NCI-H69 (cell line): ENCODE data around the gene REEP5.
"Not testable (repeated sequence)": the region's sequence is repeated elsewhere in the genome, so short reads cannot be mapped to it uniquely, and the experiment has no call there.

Source experiments
- DNase-seq: peaks from one replicate; lab custom pipeline; 2025; lab: John Stamatoyannopoulos, UW

The REEP5 gene

DNA sequence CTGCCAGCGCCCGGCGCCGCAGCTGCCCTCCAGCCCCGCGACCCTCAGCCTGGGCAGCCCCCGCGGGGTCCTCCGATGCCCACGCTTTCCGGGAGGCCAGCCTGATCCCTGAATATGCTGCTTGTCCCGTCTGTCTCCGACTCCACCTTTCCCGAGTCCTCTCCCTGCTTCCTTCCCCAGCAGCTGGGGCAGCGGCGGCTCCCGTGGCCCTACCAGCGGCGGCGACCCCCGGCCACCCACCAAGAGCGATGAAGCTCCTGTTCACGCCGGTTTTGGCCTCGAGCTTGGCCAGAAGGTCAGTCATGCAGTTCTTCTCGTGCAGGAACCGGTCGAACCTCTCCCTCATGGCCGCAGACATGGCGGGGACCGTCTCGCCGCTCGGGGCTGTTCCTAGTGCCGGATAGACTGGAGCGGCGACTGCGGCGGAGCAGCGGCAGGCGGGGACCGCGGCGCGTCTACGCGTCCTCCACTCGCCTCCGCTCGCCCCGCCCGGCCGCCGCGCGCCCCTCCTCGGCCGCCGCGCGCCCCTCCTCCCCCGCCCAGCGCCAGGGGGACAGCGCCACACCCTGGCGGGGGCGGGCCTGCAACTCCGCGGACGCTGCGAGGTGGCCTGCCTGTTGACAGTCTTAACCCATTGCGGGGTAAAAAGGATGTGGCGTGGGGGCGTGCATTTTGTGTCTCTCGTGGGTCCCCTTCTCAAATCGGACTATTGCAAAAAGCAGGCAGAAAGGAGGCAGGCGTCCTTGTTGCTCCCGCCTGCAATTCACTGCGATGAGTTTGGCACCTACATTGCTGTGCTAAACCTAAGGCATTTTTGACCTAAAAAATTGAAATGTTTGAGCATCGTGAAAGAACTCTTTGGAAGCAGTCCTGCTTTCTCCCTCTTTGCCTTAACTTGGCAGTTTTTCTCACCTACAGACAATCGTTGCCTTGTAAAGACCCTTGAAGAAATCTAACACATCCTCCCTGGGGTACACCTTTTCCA is at the start of gene REEP5:
Gene REEP5, minus strand, starts transcription at position 395 of the 985 bp plus-strand sequence. Its CDS starts 37 bp downstream, at position 358.
- DNase-seq, result peak; percentile 96

DNA sequence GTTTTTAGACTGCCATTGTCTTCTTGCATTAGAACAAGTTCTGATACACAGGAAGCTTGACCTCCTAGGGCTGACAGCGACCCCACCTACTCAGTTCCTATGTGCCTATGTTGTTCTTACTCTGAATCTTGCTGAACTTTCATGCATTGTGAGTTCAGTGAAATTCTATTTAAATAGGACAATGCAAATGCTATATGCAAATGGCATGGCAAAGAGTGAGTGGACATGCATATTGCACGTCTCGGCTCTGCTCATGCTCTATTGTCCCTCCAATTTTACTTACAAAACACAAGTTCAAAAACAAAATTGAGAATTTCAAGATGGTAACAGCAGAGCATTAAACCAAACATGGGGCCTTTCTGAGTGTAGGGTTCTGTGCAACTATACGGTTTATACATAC is 49.2 kb upstream of the REEP5 start:
- no peak for DNase-seq

DNA sequence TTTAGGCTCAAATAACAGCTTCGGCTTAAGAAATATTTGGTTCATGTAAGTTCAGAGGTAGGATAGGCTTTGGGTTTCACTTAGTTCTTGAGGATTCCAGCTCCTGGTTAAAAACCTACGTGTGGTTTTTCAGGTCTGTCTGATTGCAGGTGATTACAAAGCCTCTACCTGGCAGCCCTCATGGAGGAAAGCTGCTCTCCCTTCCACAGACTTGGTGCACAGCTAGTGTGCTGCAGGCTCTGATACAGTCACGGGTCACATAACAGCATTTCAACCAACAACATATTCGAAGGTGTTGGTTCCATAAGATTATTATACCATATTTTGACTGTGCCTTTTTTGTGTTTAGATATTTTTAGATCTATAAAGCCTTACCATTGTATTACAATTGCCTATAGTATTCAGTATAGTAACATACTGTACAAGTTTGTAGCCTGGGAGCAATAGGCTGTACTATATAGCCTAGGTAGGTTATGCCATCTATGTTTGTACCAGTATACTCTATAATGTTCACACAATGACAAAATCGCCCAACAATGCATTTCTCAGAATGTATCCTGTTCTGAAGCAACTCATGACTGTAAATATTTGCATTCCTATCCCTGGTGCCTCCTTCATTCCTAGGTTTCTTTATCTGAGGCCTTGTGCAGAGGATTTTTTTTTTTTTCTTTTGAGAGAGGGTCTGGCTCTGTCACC is 46.5 kb upstream of the REEP5 start:
- no peak for DNase-seq

DNA sequence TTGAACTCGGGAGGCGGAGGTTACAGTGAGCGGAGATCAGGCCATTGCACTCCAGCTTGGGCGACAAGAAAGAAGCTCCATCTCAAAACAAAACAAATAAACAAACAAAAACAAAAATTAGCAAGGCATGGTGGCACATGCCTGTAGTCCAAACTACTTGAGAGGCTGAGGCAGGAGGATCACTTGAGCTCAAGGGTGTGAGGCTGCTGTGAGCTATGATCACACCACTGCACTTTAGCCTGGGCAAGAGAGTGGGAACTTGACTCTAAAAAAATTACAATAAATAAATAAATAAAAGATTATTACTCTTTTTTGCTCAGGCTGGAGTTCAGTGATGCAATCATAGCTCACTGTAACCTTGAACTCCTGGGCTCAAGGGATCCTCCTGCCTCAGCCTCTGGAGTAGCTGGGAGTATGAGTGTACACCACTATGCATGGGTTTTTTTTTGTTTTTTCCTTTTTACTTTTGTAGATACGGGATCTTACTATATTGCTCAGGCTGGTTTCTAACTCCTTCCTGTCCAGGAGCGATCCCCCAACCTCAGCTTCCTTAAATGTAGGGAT is 45.6 kb upstream of the REEP5 start:
- DNase-seq, result no peak

DNA sequence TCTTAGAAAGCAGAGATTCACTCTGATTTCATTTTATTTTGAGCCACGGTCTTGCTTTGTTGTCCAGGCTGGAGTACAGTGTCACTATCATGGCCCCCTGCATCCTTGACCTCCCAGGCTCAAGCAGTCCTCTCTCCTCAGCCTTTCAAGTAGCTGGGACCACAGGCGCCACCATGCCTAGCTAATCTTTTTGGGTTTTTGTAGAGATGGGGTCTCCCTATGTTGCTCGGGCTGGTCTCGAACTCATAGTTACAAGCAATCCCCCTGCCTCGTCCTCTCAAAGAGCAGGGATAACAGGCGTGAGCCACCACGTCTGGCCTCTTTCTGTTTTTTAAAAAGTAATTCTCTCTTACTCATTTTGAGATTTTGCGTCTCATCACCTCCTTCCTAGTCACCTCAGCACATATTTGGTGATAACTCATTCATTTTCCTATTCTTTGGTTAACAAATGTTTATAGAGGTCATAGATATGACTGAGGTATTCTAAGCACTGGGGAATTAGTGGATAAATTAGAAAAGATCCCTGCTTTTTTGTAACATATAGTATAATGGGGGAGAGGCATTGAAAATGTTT is 43.8 kb upstream of the REEP5 start:
- DNase-seq, result no peak

DNA sequence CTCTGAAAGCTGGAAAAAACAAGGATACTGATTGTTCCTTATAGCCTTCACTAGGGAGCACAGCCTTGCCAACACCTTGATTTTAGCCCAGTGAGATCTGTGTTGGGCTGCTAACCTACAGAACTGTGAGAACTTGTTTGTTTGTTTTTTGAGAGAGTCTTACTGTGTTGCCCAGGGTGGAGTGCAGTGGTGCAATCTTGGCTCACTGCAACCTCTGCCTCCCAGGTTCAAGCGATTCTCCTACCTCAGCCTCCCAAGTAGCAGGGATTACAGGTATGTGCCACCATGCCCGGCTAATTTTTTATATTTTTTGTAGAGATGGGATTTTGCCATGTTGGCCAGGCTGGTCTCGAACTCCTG is 41.3 kb upstream of the REEP5 start:
- not testable (repeated sequence) for DNase-seq

DNA sequence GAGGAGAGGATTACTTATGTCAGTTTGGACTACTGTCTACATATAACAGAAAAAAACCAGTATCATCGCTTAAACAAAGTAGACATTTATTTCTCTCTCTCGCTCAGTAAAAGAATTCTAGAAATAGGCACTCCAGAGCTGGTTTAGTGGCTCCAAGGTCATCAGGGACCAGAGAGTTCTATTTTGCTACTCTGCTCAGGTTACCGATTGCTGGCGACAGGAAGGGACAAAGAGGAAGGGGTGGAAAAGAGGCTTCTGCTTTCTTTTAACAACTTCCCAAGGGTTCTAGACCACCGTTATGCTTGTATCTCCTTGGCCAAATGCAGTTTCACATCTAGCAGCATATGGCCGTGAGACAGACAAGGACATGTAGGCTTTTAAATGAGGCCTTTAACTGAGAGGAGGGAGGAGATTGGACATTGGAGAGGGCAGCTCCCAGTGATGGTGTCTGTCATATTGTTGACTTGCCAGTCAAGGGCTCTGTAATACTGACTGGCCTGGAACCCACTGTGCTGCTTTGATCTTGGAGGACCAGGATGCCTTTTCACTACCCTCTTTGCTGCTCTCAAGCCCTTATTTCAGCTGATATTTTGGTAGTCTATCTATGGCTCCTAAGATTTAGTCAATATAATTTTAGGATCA is 39.0 kb upstream of the REEP5 start:
- peak; percentile 59 for DNase-seq

DNA sequence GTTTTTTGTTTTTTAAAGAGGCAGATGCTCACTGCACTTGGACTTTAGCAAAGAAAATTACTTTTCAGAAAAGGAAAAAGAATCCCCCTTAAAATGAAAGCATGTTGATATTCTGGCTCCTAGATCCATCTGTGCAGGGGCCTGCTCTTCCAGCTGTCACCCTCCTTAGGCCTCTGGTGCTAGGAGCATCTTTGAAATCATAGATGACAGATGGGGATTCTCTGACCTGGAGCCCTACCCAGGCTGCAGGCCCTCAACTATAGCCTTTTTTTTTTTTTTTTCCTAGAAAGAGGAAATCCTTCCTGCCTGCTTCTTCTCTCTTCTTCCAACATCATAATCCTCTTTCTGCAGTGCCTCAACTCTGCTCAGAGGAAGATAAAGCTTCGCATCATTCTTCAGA is 38.3 kb upstream of the REEP5 start:
- DNase-seq, result peak; percentile 87

DNA sequence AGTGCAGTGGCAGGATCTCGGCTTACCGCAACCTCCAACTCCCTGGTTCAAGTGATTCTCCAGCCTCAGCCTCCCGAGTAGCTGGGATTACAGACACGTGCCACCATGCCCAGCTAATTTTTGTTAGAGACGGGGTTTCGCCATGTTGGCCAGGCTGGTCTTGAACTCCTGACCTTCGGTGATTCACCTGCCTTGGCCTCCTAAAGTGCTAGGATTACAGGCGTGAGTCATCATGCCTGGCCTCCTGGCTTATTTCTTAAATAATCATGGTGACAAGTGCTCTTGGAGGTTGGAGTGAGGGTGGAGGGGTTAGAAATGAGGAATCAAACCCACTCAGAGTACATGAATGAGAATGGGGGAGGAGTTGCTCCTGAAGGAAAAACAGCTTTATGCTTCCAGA is 37.8 kb upstream of the REEP5 start:
- peak; percentile 77 for DNase-seq

DNA sequence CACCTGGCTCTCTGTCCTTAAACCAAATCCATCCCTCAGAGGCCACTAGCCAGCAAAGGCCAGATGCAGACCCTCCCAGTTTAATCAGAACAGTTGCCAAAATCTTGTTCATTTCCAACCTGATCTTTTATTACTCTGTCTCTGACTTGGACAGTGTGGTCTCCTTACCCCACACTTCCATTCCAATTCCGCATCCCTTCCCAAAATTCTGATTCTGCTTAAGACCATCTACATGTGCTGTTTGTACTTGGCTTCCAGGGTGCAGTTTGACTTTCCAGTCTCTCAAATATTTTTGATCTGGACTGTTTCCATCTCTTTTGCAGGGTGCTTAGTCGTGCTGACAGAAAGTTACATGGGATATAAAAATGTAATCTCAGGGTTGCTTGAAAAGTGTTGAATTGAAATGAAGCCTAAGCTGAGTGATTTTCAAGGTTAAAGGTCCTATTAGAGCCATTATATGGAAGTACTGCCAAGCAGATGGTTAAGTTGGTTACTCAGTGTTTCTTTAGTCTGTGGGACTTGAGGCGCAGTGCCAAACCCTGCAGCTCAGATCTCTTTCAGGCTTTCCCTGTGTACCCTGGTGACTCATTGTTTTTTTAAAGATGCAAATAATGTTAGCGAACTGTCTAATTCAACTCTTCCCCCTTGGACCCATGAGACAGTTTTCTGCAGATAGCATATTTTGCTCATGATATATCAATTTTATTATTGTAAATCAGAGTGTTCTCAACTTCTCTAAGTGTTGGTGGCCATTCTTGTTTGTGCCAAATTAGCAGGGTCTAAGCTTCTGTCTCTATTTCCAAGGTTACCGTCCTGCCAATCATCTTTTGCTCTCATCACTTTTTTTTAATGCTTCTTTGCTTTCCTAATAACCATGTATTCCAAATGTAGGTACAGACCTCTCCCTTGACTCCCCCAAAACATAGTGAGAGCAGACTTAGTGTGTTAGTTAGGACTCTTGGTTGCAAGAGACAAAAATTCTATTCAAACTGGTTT is 36.4 kb upstream of the REEP5 start:
- DNase-seq, result peak; percentile 93

DNA sequence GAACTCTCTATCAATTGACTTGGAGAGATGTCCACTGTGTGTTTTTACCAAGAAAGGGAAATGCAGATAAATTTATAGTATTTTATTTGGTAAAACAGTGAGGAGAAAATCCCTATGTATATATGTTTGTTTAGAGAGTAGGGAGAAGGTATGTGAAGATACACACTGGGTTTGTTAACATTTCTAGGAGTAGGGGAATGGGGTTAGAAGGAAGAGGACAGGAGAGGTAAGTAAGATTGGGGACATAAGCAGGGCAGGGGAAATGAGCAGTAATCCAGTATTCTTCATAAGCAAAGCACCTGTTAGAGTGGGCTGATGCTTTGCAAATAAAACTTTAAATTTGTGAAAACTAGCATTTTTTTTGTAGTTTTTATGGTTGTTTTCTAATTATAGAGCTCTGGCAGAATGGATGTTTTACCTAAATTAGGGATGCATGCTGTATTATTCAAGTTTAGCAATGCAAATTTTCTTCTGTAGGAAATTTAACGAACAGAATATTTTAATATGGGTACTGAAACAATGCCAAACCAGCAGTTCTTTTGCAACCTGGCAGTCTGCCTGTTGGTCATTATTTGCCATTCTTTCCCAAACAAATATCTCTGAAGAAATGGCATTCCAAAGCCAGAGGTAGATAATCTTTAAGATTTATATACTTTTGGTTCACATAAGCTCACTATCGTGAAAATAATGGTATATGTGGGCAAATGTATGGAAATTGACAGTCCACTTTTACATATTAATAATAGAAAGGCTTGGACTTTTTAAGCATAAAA is 35.2 kb upstream of the REEP5 start:
- peak; percentile 18 for DNase-seq

DNA sequence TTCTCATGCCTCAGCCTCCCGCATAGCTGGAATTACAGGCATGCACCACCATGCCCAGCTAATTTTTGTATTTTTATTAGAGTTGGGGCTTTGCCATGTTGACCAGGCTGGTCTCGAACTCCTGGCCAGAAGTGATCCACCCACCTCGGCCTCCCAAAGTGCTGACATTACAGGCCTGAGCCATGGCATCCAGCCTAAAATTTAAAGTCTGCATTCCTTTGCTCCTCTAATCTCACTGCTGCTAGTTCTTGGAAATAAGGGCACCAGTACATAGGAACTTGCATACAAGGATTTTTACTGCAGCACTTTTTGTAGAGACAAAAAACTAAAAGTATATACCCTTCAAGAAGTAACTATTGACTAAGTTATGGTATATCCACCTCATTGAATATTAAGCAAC is 34.6 kb upstream of the REEP5 start:
- DNase-seq, result no peak

DNA sequence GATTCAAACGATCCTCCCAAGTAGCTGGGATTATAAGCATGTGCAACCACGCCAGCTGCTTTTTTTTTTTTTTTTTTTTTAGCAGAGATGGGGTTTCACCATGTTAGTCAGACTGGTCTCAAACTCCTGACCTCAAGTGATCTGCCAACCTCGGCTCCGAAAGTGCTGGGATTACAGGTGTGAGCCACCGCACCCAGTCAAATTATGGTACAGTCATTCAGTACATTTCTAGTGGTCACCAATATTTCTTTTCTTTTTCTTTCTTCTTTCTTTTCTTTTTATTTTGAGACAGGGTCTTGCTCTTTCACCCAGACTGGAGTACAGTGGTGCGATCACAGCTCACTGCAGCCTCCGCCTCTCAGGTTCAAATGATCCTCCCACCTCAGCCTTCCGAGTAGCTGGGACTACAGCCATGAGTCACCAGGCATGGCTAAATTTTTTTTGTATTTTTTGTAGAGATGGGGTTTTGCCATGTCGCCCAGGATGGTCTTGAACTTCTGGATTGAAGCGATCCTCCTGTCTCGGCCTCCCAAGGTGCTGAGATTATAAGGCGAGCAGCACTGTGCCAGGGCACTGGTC is 29.2 kb upstream of the REEP5 start:
- DNase-seq, result no peak

DNA sequence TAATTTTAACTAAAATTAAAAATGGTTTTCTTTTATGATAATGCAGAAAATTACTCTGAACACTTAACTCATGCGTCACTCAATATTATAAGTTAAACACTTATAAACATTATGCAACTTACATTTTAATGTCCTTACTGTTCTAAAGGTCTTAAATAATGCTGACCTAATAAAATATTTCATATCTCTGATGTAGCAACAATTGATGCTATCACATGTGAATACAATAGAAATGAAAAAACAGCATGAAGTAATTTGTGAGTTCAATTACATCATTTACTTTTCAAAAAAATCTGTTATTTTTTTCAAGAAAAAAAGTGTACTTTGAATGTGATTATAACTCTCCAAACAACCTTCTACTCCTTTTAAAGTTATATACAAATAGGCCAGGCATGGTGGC is 26.4 kb upstream of the REEP5 start:
- no peak for DNase-seq

DNA sequence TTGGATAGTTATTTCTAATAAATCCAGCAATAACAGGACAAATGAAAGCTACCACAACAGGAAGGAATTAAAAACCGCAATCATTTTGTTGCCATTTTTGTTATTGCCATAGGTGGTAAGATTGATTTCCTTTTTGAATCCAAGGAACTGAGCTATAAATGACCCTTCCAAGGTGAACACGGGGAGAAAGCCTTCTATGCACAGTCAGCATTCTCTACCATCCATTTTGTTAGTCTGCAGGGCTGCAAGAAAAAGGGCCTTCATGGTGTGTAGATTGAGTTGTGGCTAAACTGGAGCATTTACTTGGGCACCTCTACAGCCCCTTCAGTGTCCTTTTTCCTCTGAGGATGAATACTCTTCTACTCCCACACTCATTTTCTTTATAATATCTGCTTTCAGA is 18.6 kb upstream of the REEP5 start:
- DNase-seq, result no peak

DNA sequence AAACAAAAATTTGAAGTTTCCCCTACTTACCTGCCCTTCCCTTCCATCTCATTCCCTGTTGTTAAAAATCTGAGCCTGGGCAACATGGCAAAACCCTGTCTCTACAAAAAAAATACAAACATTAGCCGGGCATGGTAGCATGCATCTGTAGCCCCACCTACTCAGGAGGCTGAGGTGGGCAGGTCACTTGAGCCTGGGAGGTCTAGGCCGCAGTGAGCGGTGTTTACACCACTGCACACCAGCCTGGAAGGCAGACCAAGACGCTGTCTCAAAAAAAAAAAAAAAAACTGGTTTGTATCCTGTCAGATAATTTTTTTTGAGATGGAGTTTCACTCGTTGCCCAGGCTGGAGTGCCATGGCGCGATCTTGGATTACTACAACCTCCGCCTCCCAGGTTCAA is 16.3 kb upstream of the REEP5 start:
- no peak for DNase-seq

DNA sequence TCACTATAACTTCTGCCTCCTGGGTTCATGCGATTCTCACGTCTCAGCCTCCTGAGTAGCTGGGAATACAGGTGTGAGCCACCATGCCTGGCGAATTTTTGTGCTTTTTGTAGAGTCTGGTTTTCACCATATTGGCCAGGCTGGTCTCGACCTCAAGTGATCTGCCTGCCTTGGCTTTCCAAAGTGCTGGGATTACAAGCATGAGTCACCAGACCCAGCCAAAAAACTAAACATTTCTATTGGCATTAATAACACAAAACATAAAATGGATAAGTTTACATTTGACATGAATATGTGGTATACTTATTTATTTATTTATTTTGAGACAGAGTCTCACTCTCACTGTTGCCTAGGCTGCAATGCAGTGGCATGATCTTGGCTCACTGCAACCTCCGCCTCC is 13.6 kb upstream of the REEP5 start:
- DNase-seq, result no peak

DNA sequence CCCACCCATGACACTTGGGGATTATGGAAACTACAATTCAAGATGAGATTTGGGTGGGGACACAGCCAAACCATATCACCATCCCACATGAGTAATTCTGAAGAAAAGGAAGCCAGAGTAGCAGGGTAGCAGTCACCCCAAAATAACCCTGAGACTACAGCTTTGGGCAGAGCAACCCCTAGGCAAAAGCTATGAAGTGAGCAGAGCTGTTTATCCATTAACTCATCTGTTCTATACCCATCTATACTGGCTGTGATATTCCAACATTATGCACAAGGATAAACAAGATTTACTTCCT is 12.3 kb upstream of the REEP5 start:
- no peak for DNase-seq

DNA sequence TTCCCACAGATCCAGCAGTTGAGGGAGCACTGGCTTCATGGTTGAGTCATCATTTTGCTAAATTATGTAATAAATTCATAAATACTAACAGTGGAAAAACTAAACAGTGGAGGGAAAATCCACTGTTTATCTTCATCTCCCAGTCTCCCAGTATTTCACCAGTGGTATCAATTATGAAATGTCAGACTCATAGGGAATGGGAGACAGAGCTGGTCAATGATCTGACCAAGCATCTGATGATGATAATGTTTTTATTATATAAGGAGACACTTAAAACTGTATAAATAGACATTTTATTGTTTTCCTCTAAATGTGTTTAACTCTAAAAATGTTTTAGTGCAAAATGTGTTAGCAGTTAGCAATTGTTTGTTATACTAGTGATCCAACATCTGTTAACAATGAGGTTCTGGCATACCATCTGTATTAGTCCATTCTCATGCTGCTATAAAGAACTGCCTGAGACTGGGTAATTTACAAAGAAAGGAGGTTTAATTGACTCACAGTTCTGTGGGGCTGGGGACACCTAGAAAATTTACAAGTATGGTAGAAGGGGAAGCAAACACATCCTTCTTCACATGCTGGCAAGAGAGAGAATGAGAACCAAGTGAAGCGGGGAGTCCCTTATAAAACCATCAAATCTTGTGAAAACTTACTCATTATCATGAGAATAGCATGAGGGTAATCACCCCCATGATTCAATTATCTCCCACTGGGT is 11.8 kb upstream of the REEP5 start:
- DNase-seq, result peak; percentile 18
